Caki2 (cell line): Measurements from ENCODE around the gene SOSTDC1. TPM values are rescaled to one million over a fixed set of nuclear protein-coding genes. Genes with fewer than 3 reads are reported as not detected.
A peak's percentile ranks its signal among the peaks of the same experiment; 100 is the strongest.
"Not testable (repeated sequence)": the region's sequence is repeated elsewhere in the genome, so short reads cannot be mapped to it uniquely, and the experiment has no call there.

Experiments used
- DNase-seq: peaks from one replicate; pipeline ENCODE4 v3.0.0-alpha.2; 2015; ENCODE audit warnings: low read depth
- in situ Hi-C: cut with HindIII; loops from 2 replicates; pipeline ENCODE4 v1.10.0; 2016; ENCODE audit warnings: low sequenced_read_pairs, low pct_unique_long_range_greater_than_20kb, mixed read lengths
- total RNA-seq: library from RNA; depleted of rRNA; stranded (reverse); fragments of >200 nt; shearing (Covaris generic); gene quantifications from 2 replicates; pipeline ENCODE4 v1.2.3, GENCODE V29; 2014; ENCODE audit warnings: low replicate concordance

Gene SOSTDC1
- total RNA-seq, 1 experiment from 2014 or later: not detected

GRCh38 chr7:16471933-16472332 is 6.4 kb upstream of the SOSTDC1 start:
- in situ Hi-C loops: no loop called here

GRCh38 chr7:16463949-16464715 is 1.4 kb downstream of the SOSTDC1 start:
- DNase-seq: no peak
- in situ Hi-C loops: no loop called here

More at GRCh38 chr7:16471933-16472332, 6.4 kb upstream of the SOSTDC1 start:
- DNase-seq: no peak

- in situ Hi-C loops: no loop called here
- DNase-seq: no peak
Measured at GRCh38 chr7:16463520-16463919, 2.0 kb downstream of the SOSTDC1 start.

- in situ Hi-C loops: no loop called here
- no peak for DNase-seq
Measured at GRCh38 chr7:16462431-16462889, 3.1 kb downstream of the SOSTDC1 start.

- in situ Hi-C loops: no loop called here
- DNase-seq: no peak
Measured at GRCh38 chr7:16460789-16461493, 4.6 kb downstream of the SOSTDC1 start.

GRCh38 chr7:16456303-16456702 is 9.2 kb downstream of the SOSTDC1 start:
- in situ Hi-C loops: not testable (repeated sequence)

GRCh38 chr7:16455591-16455990 is 9.9 kb downstream of the SOSTDC1 start:
- no peak for DNase-seq
- in situ Hi-C loops: no loop called here

More at GRCh38 chr7:16456303-16456702, 9.2 kb downstream of the SOSTDC1 start:
- not testable (repeated sequence) for DNase-seq

GRCh38 chr7:16450366-16450765 is 15.2 kb downstream of the SOSTDC1 start:
- no peak for DNase-seq
- in situ Hi-C loops: no loop called here

- DNase-seq: no peak
- in situ Hi-C loops: no loop called here
Measured at GRCh38 chr7:16447876-16448275, 17.7 kb downstream of the SOSTDC1 start.

- DNase-seq: no peak
- in situ Hi-C loops: no loop called here
Measured at GRCh38 chr7:16446508-16446907, 19.0 kb downstream of the SOSTDC1 start.

- DNase-seq, in situ Hi-C loops: not testable (repeated sequence)
Measured at GRCh38 chr7:16443871-16444270, 21.7 kb downstream of the SOSTDC1 start.

GRCh38 chr7:16438988-16439387 is 26.6 kb downstream of the SOSTDC1 start:
- no peak for DNase-seq
- in situ Hi-C loops: no loop called here

GRCh38 chr7:16436306-16436705 is 29.2 kb downstream of the SOSTDC1 start:
- in situ Hi-C loops: no loop called here
- no peak for DNase-seq

GRCh38 chr7:16433568-16434122 is 31.9 kb downstream of the SOSTDC1 start:
- in situ Hi-C loops: no loop called here
- no peak for DNase-seq

- DNase-seq: no peak
- in situ Hi-C loops: no loop called here
Measured at GRCh38 chr7:16432425-16432731, 33.2 kb downstream of the SOSTDC1 start.

- peak; percentile 46 for DNase-seq
- in situ Hi-C loops: no loop called here
Measured at GRCh38 chr7:16431646-16432424, 33.7 kb downstream of the SOSTDC1 start.

GRCh38 chr7:16430133-16430532 is 35.4 kb downstream of the SOSTDC1 start:
- peak; percentile 60 for DNase-seq
- in situ Hi-C loops: no loop called here

GRCh38 chr7:16428672-16429071 is 36.9 kb downstream of the SOSTDC1 start:
- no peak for DNase-seq
- in situ Hi-C loops: no loop called here

- in situ Hi-C loops: no loop called here
Measured at GRCh38 chr7:16428182-16428581, 37.4 kb downstream of the SOSTDC1 start.

More at GRCh38 chr7:16428182-16428581, 37.4 kb downstream of the SOSTDC1 start:
- no peak for DNase-seq
